Suprapubic skin (tissue), 4 donors: ENCODE results near the gene SORCS2. TPM values are rescaled to one million over a fixed set of nuclear protein-coding genes. Genes with fewer than 3 reads are reported as not detected.

Experiments used
- DNase-seq, 2 donors: peaks; one replicate each; pipeline ENCODE4 v3.0.0-alpha.2; 2019; ENCODE audit warnings: low spot score in 2 of 2
- H3K27ac ChIP-seq: fragments of 200-600 bp; sonication (generic); one replicate; pipeline ENCODE4 v1.5.1; 2019
- H3K27me3 ChIP-seq: fragments of 200-600 bp; sonication (generic); one replicate; pipeline ENCODE4 v1.5.1; 2019
- H3K36me3 ChIP-seq: fragments of 200-600 bp; sonication (generic); one replicate; pipeline ENCODE4 v1.5.1; 2019
- H3K4me1 ChIP-seq: fragments of 200-600 bp; sonication (generic); one replicate; pipeline ENCODE4 v1.5.1; 2019
- H3K4me3 ChIP-seq: fragments of 200-600 bp; sonication (generic); one replicate; pipeline ENCODE4 v1.5.1; 2019; ENCODE audit warnings: mild to moderate bottlenecking
- H3K9me3 ChIP-seq: fragments of 200-600 bp; sonication (generic); one replicate; pipeline ENCODE4 v1.5.1; 2019
- EP300 ChIP-seq: sonication (generic); formaldehyde crosslinking; IDR thresholded peaks from one replicate; pipeline ENCODE4 v1.6.1; 2017; ENCODE audit warnings: antibody characterized with exemption
- POLR2A ChIP-seq, 2 donors: fragments of 450-650 bp; IDR thresholded peaks; one replicate each; pipeline ENCODE4 v1.6.1; 2017; ENCODE audit warnings: antibody characterized with exemption in 2 of 2, mild to moderate bottlenecking in 2 of 2, moderate library complexity in 2 of 2
- POLR2AphosphoS5 ChIP-seq, 3 donors: sonication (generic); formaldehyde crosslinking; IDR thresholded peaks; one replicate each; pipeline ENCODE4 v1.6.1; 2017; ENCODE audit warnings: antibody characterized with exemption in 3 of 3
- WGBS: methylation state at CpG from one replicate; pipeline ENCODE4 v1.1.5; 2018; 5-methylcytosine and 5-hydroxymethylcytosine counted together
- total RNA-seq, 4 donors: library from RNA; depleted of rRNA; stranded (reverse); fragments of >200 nt; gene quantifications; one replicate each; pipeline ENCODE4 v1.1.0, GENCODE V29; 2016
- TF ChIP-seq, protein P1 (sequence below), 2 donors: fragments of 200-600 bp in 1 of 2; fragments of 450-650 bp in 1 of 2; sonication (generic) in 1 of 2; IDR thresholded peaks; one replicate each; pipeline ENCODE4 v1.5.1; 2016 to 2019; ENCODE audit warnings: antibody characterized with exemption in 2 of 2, mild to moderate bottlenecking in 1 of 2, moderate library complexity in 1 of 2

SORCS2 gene
- total RNA-seq, 4 donors from 2014 or later, result 0.94 to 4.6 (median 1.3) TPM

DNA sequence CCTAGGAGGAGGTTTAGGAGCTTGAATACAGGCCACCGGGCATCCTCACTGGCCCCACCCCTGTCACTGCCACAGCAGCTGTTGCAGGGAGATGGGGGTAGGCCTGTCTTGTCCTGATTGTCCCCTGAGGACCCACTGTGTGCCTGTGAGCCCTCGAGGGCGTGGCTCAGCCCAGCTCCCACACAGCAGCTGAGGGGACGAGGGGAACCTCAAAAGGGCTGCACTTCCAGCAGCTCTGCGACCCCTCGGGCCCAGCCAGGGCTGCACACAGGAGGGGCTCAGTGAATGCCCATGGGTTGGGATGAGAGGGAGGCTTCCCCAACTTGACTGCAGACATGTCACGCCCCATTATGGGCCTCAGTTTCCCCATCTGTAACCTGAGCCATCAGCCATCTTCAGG lies 521.4 kb downstream of the SORCS2 start:
- DNase-seq, result no peak
- no peaks in the 10 kb centered on the region for H3K4me1 ChIP-seq
- H3K4me3 ChIP-seq, result no peak overlapping the region
- no peaks in the 10 kb centered on the region for H3K36me3 ChIP-seq
- 73% methylated on average over 3 of the region's 7 CpGs for WGBS
- no peaks in the 10 kb centered on the region for H3K9me3 ChIP-seq
- H3K27ac ChIP-seq, result no peak overlapping the region
- H3K27me3 ChIP-seq, result no peaks in the 10 kb centered on the region
- TF ChIP-seq POLR2AphosphoS5 (IDR thresholded peaks at IDR 0.05), result no peak

DNA sequence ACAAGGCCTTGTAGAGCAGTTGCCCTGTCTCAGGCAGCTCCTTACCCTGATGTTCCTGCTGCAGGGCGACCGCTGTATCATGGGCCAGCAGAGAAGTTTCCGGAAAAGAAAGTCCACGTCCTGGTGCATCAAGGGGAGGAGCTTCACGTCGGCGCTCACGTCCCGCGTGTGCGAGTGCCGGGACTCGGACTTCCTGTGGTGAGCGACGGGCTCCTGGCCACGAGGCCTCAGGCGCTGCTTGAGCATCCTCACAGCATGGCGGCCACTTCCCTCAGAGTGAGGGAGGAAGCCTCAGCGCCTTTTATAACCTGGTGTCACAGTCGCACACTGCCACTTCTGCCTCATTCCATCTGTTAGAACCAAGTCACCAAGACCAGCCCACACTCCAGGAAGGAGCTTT lies 521.8 kb downstream of the SORCS2 start:
- peaks cover under 1% of the 10 kb centered on the region for H3K4me1 ChIP-seq
- TF ChIP-seq, protein P1, sequence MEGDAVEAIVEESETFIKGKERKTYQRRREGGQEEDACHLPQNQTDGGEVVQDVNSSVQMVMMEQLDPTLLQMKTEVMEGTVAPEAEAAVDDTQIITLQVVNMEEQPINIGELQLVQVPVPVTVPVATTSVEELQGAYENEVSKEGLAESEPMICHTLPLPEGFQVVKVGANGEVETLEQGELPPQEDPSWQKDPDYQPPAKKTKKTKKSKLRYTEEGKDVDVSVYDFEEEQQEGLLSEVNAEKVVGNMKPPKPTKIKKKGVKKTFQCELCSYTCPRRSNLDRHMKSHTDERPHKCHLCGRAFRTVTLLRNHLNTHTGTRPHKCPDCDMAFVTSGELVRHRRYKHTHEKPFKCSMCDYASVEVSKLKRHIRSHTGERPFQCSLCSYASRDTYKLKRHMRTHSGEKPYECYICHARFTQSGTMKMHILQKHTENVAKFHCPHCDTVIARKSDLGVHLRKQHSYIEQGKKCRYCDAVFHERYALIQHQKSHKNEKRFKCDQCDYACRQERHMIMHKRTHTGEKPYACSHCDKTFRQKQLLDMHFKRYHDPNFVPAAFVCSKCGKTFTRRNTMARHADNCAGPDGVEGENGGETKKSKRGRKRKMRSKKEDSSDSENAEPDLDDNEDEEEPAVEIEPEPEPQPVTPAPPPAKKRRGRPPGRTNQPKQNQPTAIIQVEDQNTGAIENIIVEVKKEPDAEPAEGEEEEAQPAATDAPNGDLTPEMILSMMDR (IDR thresholded peaks at IDR 0.05), result no peak
- TF ChIP-seq POLR2A (IDR thresholded peaks at IDR 0.05) (no peak), POLR2AphosphoS5 (IDR thresholded peaks at IDR 0.05) (no peak)
- H3K27ac ChIP-seq, result no peak overlapping the region
- H3K4me3 ChIP-seq, result no peak overlapping the region
- no peaks in the 10 kb centered on the region for H3K36me3 ChIP-seq
- WGBS, result 93% methylated on average over 16 of the region's 20 CpGs
- DNase-seq, result no peak
- no peaks in the 10 kb centered on the region for H3K9me3 ChIP-seq
- no peaks in the 10 kb centered on the region for H3K27me3 ChIP-seq

DNA sequence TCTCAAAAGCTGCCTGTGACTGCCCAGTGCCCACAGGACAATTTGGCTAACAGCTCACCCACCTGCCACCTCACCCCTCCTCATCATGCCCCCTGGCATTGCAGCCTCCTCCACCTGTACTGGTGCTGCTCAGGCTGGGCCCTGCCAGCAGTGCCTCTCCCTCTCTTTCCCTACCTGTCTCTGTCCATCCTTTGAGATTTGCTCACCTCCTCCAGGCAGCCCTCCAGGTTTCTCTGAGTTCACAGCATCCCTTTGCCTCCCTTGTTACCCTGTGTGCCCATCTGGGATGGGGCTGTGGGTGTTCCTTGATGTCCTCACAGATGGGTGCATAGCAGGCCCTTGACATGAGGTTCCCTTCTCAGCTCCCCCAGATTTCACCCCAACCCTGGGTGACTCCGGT lies 522.4 kb downstream of the SORCS2 start:
- peaks cover 3% of the 10 kb centered on the region for H3K4me1 ChIP-seq
- H3K36me3 ChIP-seq, result no peaks in the 10 kb centered on the region
- DNase-seq, result no peak
- 85% methylated on average over 1 of the region's 1 CpG for WGBS
- no peak overlapping the region for H3K4me3 ChIP-seq
- no peak overlapping the region for H3K27ac ChIP-seq
- no peaks in the 10 kb centered on the region for H3K9me3 ChIP-seq
- no peaks in the 10 kb centered on the region for H3K27me3 ChIP-seq
- TF ChIP-seq POLR2A (IDR thresholded peaks at IDR 0.05) (no peak), EP300 (no peak)
- TF ChIP-seq, protein P1 (IDR thresholded peaks at IDR 0.05), result no peak

DNA sequence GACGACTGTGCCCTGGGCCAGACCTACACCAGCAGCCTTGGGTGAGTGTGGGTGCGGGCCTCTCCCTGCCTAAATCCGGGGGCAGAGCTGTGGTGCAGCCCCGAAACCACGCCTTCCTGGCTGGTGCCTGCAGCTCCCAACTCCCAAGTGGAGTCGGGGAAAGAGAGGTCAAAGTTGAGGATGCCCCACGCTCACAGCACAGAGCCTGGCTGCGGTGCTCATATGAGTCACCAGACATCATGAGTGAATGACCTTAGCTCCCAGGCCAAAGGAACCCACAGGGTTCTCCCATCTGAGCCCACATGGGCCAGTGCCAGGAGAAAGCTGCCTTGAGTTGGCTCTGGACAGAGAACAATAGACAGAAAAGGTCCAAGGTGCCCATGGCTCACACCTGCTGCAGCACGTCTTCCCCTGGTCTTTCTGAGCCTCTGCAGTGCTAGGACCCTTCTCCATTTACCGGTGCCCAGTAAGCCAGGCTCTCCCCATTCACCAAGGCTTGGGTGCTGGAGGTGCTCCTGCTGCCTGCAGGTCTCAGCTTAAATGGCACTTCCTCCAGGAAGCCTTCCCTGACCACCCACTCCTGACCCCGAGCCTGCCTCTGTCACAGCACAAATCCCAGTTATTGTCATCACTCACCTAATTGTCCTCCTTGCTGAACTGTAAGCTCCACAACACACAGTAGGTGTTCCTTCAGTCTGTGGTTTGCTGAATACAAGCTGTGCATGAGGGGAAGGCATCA lies 523.1 kb downstream of the SORCS2 start:
- TF ChIP-seq EP300 (no peak), POLR2AphosphoS5 (IDR thresholded peaks at IDR 0.05) (no peak), POLR2A (IDR thresholded peaks at IDR 0.05) (no peak)
- TF ChIP-seq, protein P1 (IDR thresholded peaks at IDR 0.05), result no peak

DNA sequence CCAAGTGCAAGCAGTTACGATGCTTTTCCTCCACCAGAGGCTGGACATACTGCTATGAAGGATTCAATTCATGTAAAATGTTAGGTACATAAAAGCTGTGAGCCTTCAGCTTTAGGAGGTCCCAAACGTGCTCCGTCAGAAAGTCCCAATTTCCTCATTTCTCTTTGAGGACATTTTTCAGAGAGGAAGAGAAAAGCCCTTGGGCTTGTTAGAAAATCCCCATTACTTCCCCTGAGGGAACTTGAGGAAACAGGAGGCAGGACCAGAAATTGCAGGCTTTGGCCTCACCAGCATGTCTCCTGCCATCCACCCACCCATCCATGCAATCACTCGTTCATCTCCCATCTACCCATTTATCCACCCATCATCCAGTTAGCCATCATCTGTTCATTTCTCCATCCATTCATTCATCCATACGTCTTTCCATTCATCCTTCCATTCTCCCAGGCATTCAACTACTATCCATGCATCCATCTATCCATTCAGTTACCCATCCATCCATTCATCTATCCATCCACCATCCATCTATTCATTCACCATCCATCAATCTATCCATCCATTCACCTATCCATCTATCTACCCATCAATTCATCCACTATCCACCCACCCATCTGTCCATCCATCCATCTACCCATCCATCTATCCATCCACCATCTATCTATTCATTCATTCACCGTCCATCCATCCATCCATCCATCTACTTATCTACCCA lies 523.8 kb downstream of the SORCS2 start:
- H3K4me3 ChIP-seq, result no peak overlapping the region
- H3K27me3 ChIP-seq, result no peaks in the 10 kb centered on the region
- no peak for DNase-seq
- H3K27ac ChIP-seq, result no peak overlapping the region
- peaks cover 3% of the 10 kb centered on the region for H3K4me1 ChIP-seq
- WGBS, result 78% methylated on average over 6 of the region's 6 CpGs
- no peaks in the 10 kb centered on the region for H3K9me3 ChIP-seq
- H3K36me3 ChIP-seq, result no peaks in the 10 kb centered on the region
- no peak for TF ChIP-seq POLR2AphosphoS5 (IDR thresholded peaks at IDR 0.05)
- TF ChIP-seq, protein P1 (IDR thresholded peaks at IDR 0.05), result no peak
- no peak for TF ChIP-seq POLR2A (IDR thresholded peaks at IDR 0.05)
- TF ChIP-seq EP300, result no peak

More for the DNA sequence above, 523.1 kb downstream of the SORCS2 start:
- Histone ChIP-seq H3K4me1 (peaks cover 3% of the 10 kb centered on the region), H3K36me3 (no peaks in the 10 kb centered on the region), H3K27me3 (no peaks in the 10 kb centered on the region), H3K9me3 (no peaks in the 10 kb centered on the region), H3K27ac (no peak overlapping the region), H3K4me3 (no peak overlapping the region)
- DNase-seq, result no peak
- WGBS, result 79% methylated on average over 8 of the region's 11 CpGs
